ENCODE measurements around the gene KCNJ15. TPM values are rescaled to one million over a fixed set of nuclear protein-coding genes. Genes with fewer than 3 reads are reported as not detected.

Gene KCNJ15
- total and polyA plus RNA-seq, 2 experiments from 2014 or later = not detected

DNA sequence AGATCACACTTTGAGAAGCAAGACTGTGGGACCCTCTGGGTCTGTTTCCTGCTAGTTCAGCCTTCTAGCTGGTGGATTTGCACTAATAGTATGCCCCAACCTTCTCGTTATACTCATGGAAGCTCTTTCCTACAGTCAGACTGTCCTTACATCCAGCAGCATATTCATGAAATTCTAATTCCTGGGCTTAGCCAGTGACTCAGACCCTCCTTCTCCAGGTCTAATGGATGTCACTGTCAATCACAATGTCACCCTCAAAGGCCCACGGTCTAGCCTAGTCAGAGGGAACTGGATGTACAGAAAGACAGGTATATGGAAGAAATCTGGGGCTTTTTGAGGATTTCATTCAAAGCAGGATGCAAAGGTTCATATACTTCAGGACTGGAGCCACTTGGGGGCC is 72.4 kb downstream of the KCNJ15 start:
- peaks cover 19% of the 10 kb centered on the region for H3K4me1 Mint-ChIP-seq
- H3K27ac ChIP-seq (ENCODE audit: low read depth) = no peak overlapping the region
- H3K27me3 Mint-ChIP-seq (ENCODE audit: insufficient read depth, low read depth, poor library complexity) = peaks cover 2% of the 10 kb centered on the region
- H3K79me2 ChIP-seq (replicated peaks; ENCODE audit: insufficient read depth) = no peaks in the 10 kb centered on the region
- TF ChIP-seq, protein P1, sequence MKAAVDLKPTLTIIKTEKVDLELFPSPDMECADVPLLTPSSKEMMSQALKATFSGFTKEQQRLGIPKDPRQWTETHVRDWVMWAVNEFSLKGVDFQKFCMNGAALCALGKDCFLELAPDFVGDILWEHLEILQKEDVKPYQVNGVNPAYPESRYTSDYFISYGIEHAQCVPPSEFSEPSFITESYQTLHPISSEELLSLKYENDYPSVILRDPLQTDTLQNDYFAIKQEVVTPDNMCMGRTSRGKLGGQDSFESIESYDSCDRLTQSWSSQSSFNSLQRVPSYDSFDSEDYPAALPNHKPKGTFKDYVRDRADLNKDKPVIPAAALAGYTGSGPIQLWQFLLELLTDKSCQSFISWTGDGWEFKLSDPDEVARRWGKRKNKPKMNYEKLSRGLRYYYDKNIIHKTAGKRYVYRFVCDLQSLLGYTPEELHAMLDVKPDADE (IDR thresholded peaks at IDR 0.05) = no peak
- TF ChIP-seq, protein P2, sequence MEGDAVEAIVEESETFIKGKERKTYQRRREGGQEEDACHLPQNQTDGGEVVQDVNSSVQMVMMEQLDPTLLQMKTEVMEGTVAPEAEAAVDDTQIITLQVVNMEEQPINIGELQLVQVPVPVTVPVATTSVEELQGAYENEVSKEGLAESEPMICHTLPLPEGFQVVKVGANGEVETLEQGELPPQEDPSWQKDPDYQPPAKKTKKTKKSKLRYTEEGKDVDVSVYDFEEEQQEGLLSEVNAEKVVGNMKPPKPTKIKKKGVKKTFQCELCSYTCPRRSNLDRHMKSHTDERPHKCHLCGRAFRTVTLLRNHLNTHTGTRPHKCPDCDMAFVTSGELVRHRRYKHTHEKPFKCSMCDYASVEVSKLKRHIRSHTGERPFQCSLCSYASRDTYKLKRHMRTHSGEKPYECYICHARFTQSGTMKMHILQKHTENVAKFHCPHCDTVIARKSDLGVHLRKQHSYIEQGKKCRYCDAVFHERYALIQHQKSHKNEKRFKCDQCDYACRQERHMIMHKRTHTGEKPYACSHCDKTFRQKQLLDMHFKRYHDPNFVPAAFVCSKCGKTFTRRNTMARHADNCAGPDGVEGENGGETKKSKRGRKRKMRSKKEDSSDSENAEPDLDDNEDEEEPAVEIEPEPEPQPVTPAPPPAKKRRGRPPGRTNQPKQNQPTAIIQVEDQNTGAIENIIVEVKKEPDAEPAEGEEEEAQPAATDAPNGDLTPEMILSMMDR (conservative IDR thresholded peaks at IDR 0.05; ENCODE audit: low read depth in 2 of 2) = no peak
- TF ChIP-seq, protein P3, sequence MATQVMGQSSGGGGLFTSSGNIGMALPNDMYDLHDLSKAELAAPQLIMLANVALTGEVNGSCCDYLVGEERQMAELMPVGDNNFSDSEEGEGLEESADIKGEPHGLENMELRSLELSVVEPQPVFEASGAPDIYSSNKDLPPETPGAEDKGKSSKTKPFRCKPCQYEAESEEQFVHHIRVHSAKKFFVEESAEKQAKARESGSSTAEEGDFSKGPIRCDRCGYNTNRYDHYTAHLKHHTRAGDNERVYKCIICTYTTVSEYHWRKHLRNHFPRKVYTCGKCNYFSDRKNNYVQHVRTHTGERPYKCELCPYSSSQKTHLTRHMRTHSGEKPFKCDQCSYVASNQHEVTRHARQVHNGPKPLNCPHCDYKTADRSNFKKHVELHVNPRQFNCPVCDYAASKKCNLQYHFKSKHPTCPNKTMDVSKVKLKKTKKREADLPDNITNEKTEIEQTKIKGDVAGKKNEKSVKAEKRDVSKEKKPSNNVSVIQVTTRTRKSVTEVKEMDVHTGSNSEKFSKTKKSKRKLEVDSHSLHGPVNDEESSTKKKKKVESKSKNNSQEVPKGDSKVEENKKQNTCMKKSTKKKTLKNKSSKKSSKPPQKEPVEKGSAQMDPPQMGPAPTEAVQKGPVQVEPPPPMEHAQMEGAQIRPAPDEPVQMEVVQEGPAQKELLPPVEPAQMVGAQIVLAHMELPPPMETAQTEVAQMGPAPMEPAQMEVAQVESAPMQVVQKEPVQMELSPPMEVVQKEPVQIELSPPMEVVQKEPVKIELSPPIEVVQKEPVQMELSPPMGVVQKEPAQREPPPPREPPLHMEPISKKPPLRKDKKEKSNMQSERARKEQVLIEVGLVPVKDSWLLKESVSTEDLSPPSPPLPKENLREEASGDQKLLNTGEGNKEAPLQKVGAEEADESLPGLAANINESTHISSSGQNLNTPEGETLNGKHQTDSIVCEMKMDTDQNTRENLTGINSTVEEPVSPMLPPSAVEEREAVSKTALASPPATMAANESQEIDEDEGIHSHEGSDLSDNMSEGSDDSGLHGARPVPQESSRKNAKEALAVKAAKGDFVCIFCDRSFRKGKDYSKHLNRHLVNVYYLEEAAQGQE (IDR thresholded peaks at IDR 0.05; ENCODE audit: unreplicated experiment) = no peak
- TF ChIP-seq ZNF331 (CRISPR knock-in tag; IDR thresholded peaks at IDR 0.05; ENCODE audit: low read depth) = no peak
- no peak for TF ChIP-seq EZH2 (IDR thresholded peaks at IDR 0.05; ENCODE audit: low read depth, unreplicated experiment)
- TF ChIP-seq NANOG (IDR thresholded peaks at IDR 0.05; ENCODE audit: borderline replicate concordance) = no peak
- no peak for TF ChIP-seq JUNB (IDR thresholded peaks at IDR 0.05; ENCODE audit: unreplicated experiment)
- no peak for TF ChIP-seq STAT1 (IDR thresholded peaks at IDR 0.05; ENCODE audit: unreplicated experiment)
- H3K27me3 ChIP-seq (ENCODE audit: insufficient read depth) = no peaks in the 10 kb centered on the region
- ATAC-seq (no peak), DNase-seq (ENCODE audit: low spot score) (no peak)
- H4K20me1 ChIP-seq (replicated peaks; ENCODE audit: insufficient read depth) = no peaks in the 10 kb centered on the region
- no peak overlapping the region for H3K4me3 Mint-ChIP-seq
- H3K27ac Mint-ChIP-seq = no peak overlapping the region
- no peaks in the 10 kb centered on the region for H3K36me3 Mint-ChIP-seq (ENCODE audit: low read depth)
- H3K9me2 ChIP-seq (ENCODE audit: insufficient read depth) = peaks cover 37% of the 10 kb centered on the region
- no peaks in the 10 kb centered on the region for H3F3A ChIP-seq (replicated peaks; ENCODE audit: low read depth)
- no peaks in the 10 kb centered on the region for H3K36me3 ChIP-seq (ENCODE audit: insufficient read depth)
- H3K9me3 Mint-ChIP-seq = no peaks in the 10 kb centered on the region; the same call in 1 of the 3 replicates
- no peak overlapping the region for H3K4me3 ChIP-seq
- H2AFZ ChIP-seq = no peak overlapping the region
- H3K4me1 ChIP-seq (ENCODE audit: insufficient read depth) = peaks cover 18% of the 10 kb centered on the region
- H3K4me2 ChIP-seq = no peak overlapping the region

DNA sequence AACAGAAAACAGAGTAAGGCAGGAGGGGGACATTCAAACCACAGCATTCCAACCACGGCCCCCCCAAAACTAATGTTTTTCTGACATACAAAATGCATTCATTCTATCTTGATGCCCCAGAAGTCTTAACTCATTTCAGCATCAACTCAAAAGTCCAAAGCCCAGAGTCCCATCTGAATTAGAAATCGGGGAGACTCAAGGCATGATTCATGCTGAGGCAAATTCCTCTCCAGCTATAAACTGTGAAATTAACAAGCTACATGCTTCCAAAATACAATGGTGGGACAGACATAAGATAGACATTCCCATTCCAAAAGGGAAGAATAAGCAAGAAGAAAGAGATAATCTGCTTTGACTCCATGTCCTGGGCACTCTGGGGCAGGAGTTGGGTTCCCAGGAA is 73.9 kb downstream of the KCNJ15 start:
- TF ChIP-seq ZNF331 (CRISPR knock-in tag; IDR thresholded peaks at IDR 0.05; ENCODE audit: low read depth) = no peak
- TF ChIP-seq, protein P1 (IDR thresholded peaks at IDR 0.05) = no peak

More for the DNA sequence above, 73.9 kb downstream of the KCNJ15 start:
- H3K27ac Mint-ChIP-seq = no peak overlapping the region
- peaks cover 3% of the 10 kb centered on the region for H3K27me3 Mint-ChIP-seq (ENCODE audit: insufficient read depth, low read depth, poor library complexity)
- no peaks in the 10 kb centered on the region; the same call in 1 of the 3 replicates for H3K9me3 Mint-ChIP-seq
- Histone ChIP-seq H2AFZ (no peak overlapping the region), H3K36me3 (ENCODE audit: insufficient read depth) (no peaks in the 10 kb centered on the region), H3K27ac (ENCODE audit: low read depth) (no peak overlapping the region), H3K27me3 (ENCODE audit: insufficient read depth) (no peaks in the 10 kb centered on the region), H3F3A (replicated peaks; ENCODE audit: low read depth) (no peaks in the 10 kb centered on the region), H3K4me1 (ENCODE audit: insufficient read depth) (peaks cover 6% of the 10 kb centered on the region; the same call in 1 of the 2 replicates), H3K4me3 (no peak overlapping the region), H3K4me2 (no peak overlapping the region), H4K20me1 (replicated peaks; ENCODE audit: insufficient read depth) (no peaks in the 10 kb centered on the region), H3K9me2 (ENCODE audit: insufficient read depth) (peaks cover 32% of the 10 kb centered on the region), H3K79me2 (replicated peaks; ENCODE audit: insufficient read depth) (no peaks in the 10 kb centered on the region)
- H3K36me3 Mint-ChIP-seq (ENCODE audit: low read depth) = no peaks in the 10 kb centered on the region
- ATAC-seq = no peak
- DNase-seq (ENCODE audit: low spot score) = no peak
- H3K4me3 Mint-ChIP-seq = no peak overlapping the region
- peaks cover 5% of the 10 kb centered on the region for H3K4me1 Mint-ChIP-seq

All from GM23338 (cell line).